Endothelial cell of umbilical vein (primary cell): ENCODE results near the gene KXD1. TPM values are rescaled to one million over a fixed set of nuclear protein-coding genes. Genes with fewer than 3 reads are reported as not detected.

ENCODE experiments used
- BruUV-seq: library from RNA; stranded (reverse); fragments of 400-500 nt; replicated peaks from 2 replicates; lab custom pipeline; 2021; lab: Mats Ljungman, UMichigan
- CTCF ChIA-PET: fragments of 300-600, 350-600 bp; sonication (Branson Sonifier 250); formaldehyde crosslinking; loops from one replicate; lab custom pipeline; 2021; ENCODE audit warnings: antibody characterized with exemption, inconsistent platforms; lab: Charles Lee
- POLR2A ChIA-PET: fragments of 300-600, 350-600 bp; sonication (Branson Sonifier 250); formaldehyde crosslinking; loops from one replicate; lab custom pipeline; 2021; ENCODE audit warnings: antibody characterized with exemption, inconsistent platforms; lab: Charles Lee
- DNase-seq: peaks from one replicate; pipeline ENCODE4 v3.0.0-alpha.2; 2011; ENCODE audit warnings: low read depth, low spot score
- FAIRE-seq: peaks from 2 replicates; lab custom pipeline; 2011; peaks lifted over from hg19 to GRCh38; lab: Jason Lieb, UNC
- H2AFZ ChIP-seq: 2 replicates; pipeline ENCODE4 v1.6.0; 2012; ENCODE audit warnings: low read depth, low read length, control low read depth, inconsistent platforms
- H3K27ac ChIP-seq: 2 replicates; pipeline ENCODE4 v1.5.1; 2011; ENCODE audit warnings: low read depth, mild to moderate bottlenecking, control low read depth, low read length, moderate library complexity; ENCODE audit not compliant: insufficient read depth
- H3K27me3 ChIP-seq, 2 experiments: 2 replicates each; pipeline versions ENCODE4 v1.6.0 to v1.6.1; 2011; ENCODE audit warnings: low read length in 2 of 2, mixed read lengths in 1 of 2; ENCODE audit not compliant: control insufficient read depth in 2 of 2, insufficient read depth in 2 of 2
- H3K36me3 ChIP-seq, 2 experiments: 2 replicates in 1 of 2; 3 replicates in 1 of 2; pipeline ENCODE4 v1.5.1; 2011; ENCODE audit warnings: low read length in 2 of 2, mild to moderate bottlenecking in 1 of 2, moderate library complexity in 1 of 2; ENCODE audit not compliant: control insufficient read depth in 2 of 2, insufficient read depth in 2 of 2; ENCODE audit errors: extremely low read depth in 1 of 2
- H3K4me1 ChIP-seq: 3 replicates; pipeline ENCODE4 v1.5.1; 2011; ENCODE audit warnings: mild to moderate bottlenecking, low read length; ENCODE audit not compliant: control insufficient read depth, insufficient read depth; ENCODE audit errors: extremely low read depth
- H3K4me2 ChIP-seq: 2 replicates; pipeline ENCODE4 v1.6.1; 2011; ENCODE audit warnings: low read length, control low read depth, mixed read lengths; ENCODE audit not compliant: insufficient read depth
- H3K4me3 ChIP-seq, 3 experiments: fragments of 200-600 bp in 1 of 3; sonication (generic), shearing (Covaris generic) in 1 of 3; replicated peaks in 1 of 3; 2 replicates each; pipeline ENCODE4 v1.5.1; 2011 to 2016; ENCODE audit warnings: control low read depth in 3 of 3, low read length in 3 of 3, mild to moderate bottlenecking in 2 of 3, inconsistent platforms in 1 of 3, low read depth in 1 of 3, moderate library complexity in 1 of 3; ENCODE audit not compliant: insufficient read depth in 1 of 3
- H3K79me2 ChIP-seq: 2 replicates; pipeline ENCODE4 v1.6.0; 2012; ENCODE audit warnings: low read length, inconsistent platforms; ENCODE audit not compliant: control insufficient read depth, insufficient read depth
- H3K9ac ChIP-seq: replicated peaks from 2 replicates; pipeline ENCODE3; 2011; ENCODE audit warnings: low read length, control low read depth; ENCODE audit not compliant: insufficient read depth; ENCODE audit errors: extremely low read depth
- H3K9me1 ChIP-seq: replicated peaks from 3 replicates; pipeline ENCODE4 v1.6.0; 2011; ENCODE audit warnings: mild to moderate bottlenecking, low read length; ENCODE audit not compliant: control insufficient read depth, insufficient read depth; ENCODE audit errors: extremely low read depth
- H3K9me3 ChIP-seq: replicated peaks from 2 replicates; pipeline ENCODE4 v1.5.1; 2012; ENCODE audit warnings: low read length, inconsistent platforms; ENCODE audit not compliant: control insufficient read depth, insufficient read depth
- H4K20me1 ChIP-seq: replicated peaks from 2 replicates; pipeline ENCODE3; 2011; ENCODE audit warnings: mild to moderate bottlenecking, low read length; ENCODE audit not compliant: control insufficient read depth, insufficient read depth; ENCODE audit errors: extremely low read depth
- EZH2 ChIP-seq: IDR thresholded peaks from 2 replicates; pipeline ENCODE4 v1.6.1; 2012; ENCODE audit warnings: borderline replicate concordance, low read depth, mild to moderate bottlenecking, moderate library complexity, low read length, inconsistent platforms; ENCODE audit not compliant: severe bottlenecking
- FOS ChIP-seq: IDR thresholded peaks from 2 replicates; pipeline ENCODE4 v1.6.1; 2011; ENCODE audit warnings: mild to moderate bottlenecking, low read length, moderate library complexity, borderline replicate concordance; ENCODE audit not compliant: insufficient read depth
- GATA2 ChIP-seq: IDR thresholded peaks from 2 replicates; pipeline ENCODE4 v1.7.0; 2011; ENCODE audit warnings: low read depth, mild to moderate bottlenecking, moderate library complexity, mixed read lengths, low read length; ENCODE audit not compliant: insufficient read length, insufficient read depth
- JUN ChIP-seq: IDR thresholded peaks from 2 replicates; pipeline ENCODE4 v1.6.1; 2011; ENCODE audit warnings: borderline replicate concordance, low read depth; ENCODE audit not compliant: insufficient read length, insufficient read depth
- MAX ChIP-seq: IDR thresholded peaks from 2 replicates; pipeline ENCODE4 v1.6.1; 2011; ENCODE audit not compliant: insufficient read depth, insufficient read length
- MYC ChIP-seq: IDR thresholded peaks from one replicate; pipeline ENCODE4 v1.6.1; 2011; ENCODE audit warnings: mild to moderate bottlenecking, low read depth, low read length
- POLR2A ChIP-seq: IDR thresholded peaks from 2 replicates; pipeline ENCODE4 v1.6.1; 2012; ENCODE audit warnings: low read depth, mild to moderate bottlenecking, control low read depth, low read length
- POLR2AphosphoS5 ChIP-seq: IDR thresholded peaks from 2 replicates; pipeline ENCODE4 v1.6.1; 2012; ENCODE audit warnings: low read depth, mild to moderate bottlenecking, control low read depth, low read length, moderate library complexity; ENCODE audit not compliant: insufficient read depth
- dilution Hi-C: fragments of 300-500 bp; cut with MboI; formaldehyde crosslinking; loops from one replicate; pipeline ENCODE4 v1.15.0; 2019; ENCODE audit warnings: low sequenced_read_pairs; ENCODE audit not compliant: extremely low pct_ligation_motif_present
- intact Hi-C: fragments of 100-400 bp; cut with micrococcal nuclease; formaldehyde crosslinking; loops from one replicate; pipeline ENCODE4 v1.10.0; 2022
- polyA plus RNA-seq, 4 experiments: library from polyadenylated mRNA; depleted of rRNA in 3 of 4; stranded (reverse) in 3 of 4; unstranded in 1 of 4; fragments of >200 nt; gene quantifications; 2 replicates each; pipeline versions ENCODE4 v1.2.1 to v1.2.3, GENCODE V29; 2011 to 2012; ENCODE audit warnings: missing spikeins in 1 of 4
- total RNA-seq: library from RNA; stranded (reverse); gene quantifications from 2 replicates; pipeline ENCODE4 v1.2.3, GENCODE V29; 2021
- TF ChIP-seq, protein P1 (sequence below), 2 donors: IDR thresholded peaks; 1 replicate in 1 of 2; 2 replicates in 1 of 2; pipeline ENCODE4 v1.5.1; 2011; ENCODE audit warnings: low read length in 2 of 2, mild to moderate bottlenecking in 2 of 2, moderate library complexity in 2 of 2, control low read depth in 1 of 2, inconsistent platforms in 1 of 2, low read depth in 1 of 2; ENCODE audit not compliant: insufficient read depth in 1 of 2; ENCODE audit errors: extremely low read depth in 1 of 2

KXD1 gene
- total and polyA plus RNA-seq, 2 donors (not counting 3 experiments of a cell fraction or from before 2014, with no cell fraction given): 134 to 186 TPM

- DNase-seq (no peak), FAIRE-seq (no peak)
- H3K9ac ChIP-seq: no peak overlapping the region
- ChIA-PET POLR2A (no interaction called here), CTCF (no interaction called here)
- no peaks in the 10 kb centered on the region for H3K9me3 ChIP-seq
- BruUV-seq: no TSS peak
- TF ChIP-seq FOS: no peak
- no peak for TF ChIP-seq POLR2A
- no peak for TF ChIP-seq MAX
- no peak for TF ChIP-seq MYC
- TF ChIP-seq GATA2: no peak
- no peak for TF ChIP-seq JUN
- TF ChIP-seq, protein P1, sequence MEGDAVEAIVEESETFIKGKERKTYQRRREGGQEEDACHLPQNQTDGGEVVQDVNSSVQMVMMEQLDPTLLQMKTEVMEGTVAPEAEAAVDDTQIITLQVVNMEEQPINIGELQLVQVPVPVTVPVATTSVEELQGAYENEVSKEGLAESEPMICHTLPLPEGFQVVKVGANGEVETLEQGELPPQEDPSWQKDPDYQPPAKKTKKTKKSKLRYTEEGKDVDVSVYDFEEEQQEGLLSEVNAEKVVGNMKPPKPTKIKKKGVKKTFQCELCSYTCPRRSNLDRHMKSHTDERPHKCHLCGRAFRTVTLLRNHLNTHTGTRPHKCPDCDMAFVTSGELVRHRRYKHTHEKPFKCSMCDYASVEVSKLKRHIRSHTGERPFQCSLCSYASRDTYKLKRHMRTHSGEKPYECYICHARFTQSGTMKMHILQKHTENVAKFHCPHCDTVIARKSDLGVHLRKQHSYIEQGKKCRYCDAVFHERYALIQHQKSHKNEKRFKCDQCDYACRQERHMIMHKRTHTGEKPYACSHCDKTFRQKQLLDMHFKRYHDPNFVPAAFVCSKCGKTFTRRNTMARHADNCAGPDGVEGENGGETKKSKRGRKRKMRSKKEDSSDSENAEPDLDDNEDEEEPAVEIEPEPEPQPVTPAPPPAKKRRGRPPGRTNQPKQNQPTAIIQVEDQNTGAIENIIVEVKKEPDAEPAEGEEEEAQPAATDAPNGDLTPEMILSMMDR (IDR thresholded peaks at IDR 0.05; ENCODE audit: extremely low read depth in 1 of 2, insufficient read depth in 1 of 2, low read depth in 1 of 2, low read length in 2 of 2): no peak
- no peak for TF ChIP-seq POLR2AphosphoS5
- TF ChIP-seq EZH2: no peak
- no peaks in the 10 kb centered on the region for H3K4me1 ChIP-seq
- H3K79me2 ChIP-seq: no peaks in the 10 kb centered on the region
- no peak overlapping the region for H3K4me3 ChIP-seq
- H3K36me3 ChIP-seq: peaks cover 5 to 30% of the 10 kb centered on the region in 2 experiments
- H3K27me3 ChIP-seq: no peaks in the 10 kb centered on the region
- no peak overlapping the region for H3K4me2 ChIP-seq
- H2AFZ ChIP-seq: no peak overlapping the region
- H4K20me1 ChIP-seq: no peaks in the 10 kb centered on the region
- intact Hi-C loops (no loop called here), dilution Hi-C loops (no loop called here)
- H3K9me1 ChIP-seq: no peaks in the 10 kb centered on the region
- no peak overlapping the region for H3K27ac ChIP-seq
These were observed 24.6 kb upstream of the KXD1 start for GRCh38 chr19:18533058-18533457.
